Activated CD8-positive, alpha-beta T cell treated with anti-CD3 and anti-CD28 coated beads for 36 hours (primary cell): Measurements from ENCODE around the gene NOM1. TPM values are rescaled to one million over a fixed set of nuclear protein-coding genes. Genes with fewer than 3 reads are reported as not detected.
A peak's percentile ranks its signal among the peaks of the same experiment; 100 is the strongest.
"Not testable (repeated sequence)": the region's sequence is repeated elsewhere in the genome, so short reads cannot be mapped to it uniquely, and the experiment has no call there.

ENCODE experiments used
- ATAC-seq: fragments of 200-7000 bp; cut with Tn5 transposase; one replicate; pipeline ENCODE4 v1.10.0; 2021; ENCODE audit warnings: mild to moderate bottlenecking, moderate library complexity
- CTCF ChIA-PET: fragments of 350-600 bp; sonication (Branson Sonifier 250); formaldehyde crosslinking; loops from one replicate; lab custom pipeline; 2021; ENCODE audit warnings: antibody characterized with exemption; lab: Charles Lee
- POLR2A ChIA-PET: fragments of 350-600 bp; sonication (Branson Sonifier 250); formaldehyde crosslinking; loops from one replicate; lab custom pipeline; 2021; ENCODE audit warnings: antibody characterized with exemption; lab: Charles Lee
- DNase-seq: peaks from one replicate; pipeline ENCODE4 v3.0.0-alpha.2; 2020
- H3K27ac Mint-ChIP-seq: one replicate; pipeline ENCODE4 v1.8.0; 2021; ENCODE audit warnings: mild to moderate bottlenecking, mixed read lengths
- H3K27me3 Mint-ChIP-seq: one replicate; pipeline ENCODE4 v1.8.0; 2021; ENCODE audit warnings: mixed read lengths
- H3K36me3 Mint-ChIP-seq: one replicate; pipeline ENCODE4 v1.8.0; 2021; ENCODE audit warnings: low read depth, mixed read lengths
- H3K4me1 Mint-ChIP-seq: one replicate; pipeline ENCODE4 v1.8.0; 2021; ENCODE audit warnings: low read depth, mixed read lengths
- H3K4me3 Mint-ChIP-seq: one replicate; pipeline ENCODE4 v1.8.0; 2021; ENCODE audit warnings: mild to moderate bottlenecking, moderate library complexity, mixed read lengths
- H3K9me3 Mint-ChIP-seq: one replicate; pipeline ENCODE4 v1.8.0; 2021; ENCODE audit warnings: mixed read lengths
- intact Hi-C: fragments of 100-400 bp; cut with micrococcal nuclease; formaldehyde crosslinking; loops from one replicate; pipeline ENCODE4 v1.10.0; 2022
- total RNA-seq, 2 experiments: library from RNA; stranded (reverse); gene quantifications; one replicate each; pipeline ENCODE4 v1.2.3, GENCODE V29; 2021
- TF ChIP-seq, protein P1 (sequence below): fragments of 200-600 bp; IDR thresholded peaks from one replicate; pipeline ENCODE4 v1.8.0; 2022; ENCODE audit warnings: antibody characterized with exemption, mild to moderate bottlenecking

NOM1 gene
- total RNA-seq, 2 experiments from 2014 or later = 32.4 to 34.0 TPM

DNA sequence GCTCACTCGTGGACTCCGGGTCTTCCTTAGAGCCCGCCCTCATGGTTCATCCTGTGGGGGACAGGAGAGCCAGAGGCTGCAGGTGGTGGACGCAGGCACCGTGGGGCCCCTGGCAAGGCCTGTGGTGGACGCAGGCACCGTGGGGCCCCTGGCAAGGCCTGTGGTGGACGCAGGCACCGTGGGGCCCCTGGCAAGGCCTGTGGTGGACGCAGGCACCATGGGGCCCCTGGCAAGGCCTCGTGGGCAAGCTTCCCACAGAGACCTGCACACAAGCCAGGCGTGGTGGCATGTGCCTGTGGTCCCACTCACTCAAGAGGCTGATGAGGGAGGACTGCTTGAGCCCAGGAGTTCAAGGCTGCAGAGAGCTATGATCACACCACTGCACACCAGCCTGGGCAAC lies 23.7 kb upstream of the NOM1 start:
- H3K36me3 Mint-ChIP-seq, H3K27ac Mint-ChIP-seq, ATAC-seq, H3K9me3 Mint-ChIP-seq, intact Hi-C loops, H3K4me3 Mint-ChIP-seq, DNase-seq: not testable (repeated sequence)
- Mint-ChIP-seq H3K27me3 (peaks cover 32% of the 10 kb centered on the region), H3K4me1 (peaks cover 35% of the 10 kb centered on the region)
- POLR2A ChIA-PET = interaction anchor here (1.1 to 2.3 kb wide), 2 partner anchors 24 to 32 kb away, joined by 4 to 10 read pairs; partner anchors contain the start of genes LMBR1 and NOM1
- CTCF ChIA-PET = interaction anchor here (1.2 kb wide), 1 partner anchor 24 kb away, joined by 3 read pairs; the partner anchor contains the start of gene NOM1

DNA sequence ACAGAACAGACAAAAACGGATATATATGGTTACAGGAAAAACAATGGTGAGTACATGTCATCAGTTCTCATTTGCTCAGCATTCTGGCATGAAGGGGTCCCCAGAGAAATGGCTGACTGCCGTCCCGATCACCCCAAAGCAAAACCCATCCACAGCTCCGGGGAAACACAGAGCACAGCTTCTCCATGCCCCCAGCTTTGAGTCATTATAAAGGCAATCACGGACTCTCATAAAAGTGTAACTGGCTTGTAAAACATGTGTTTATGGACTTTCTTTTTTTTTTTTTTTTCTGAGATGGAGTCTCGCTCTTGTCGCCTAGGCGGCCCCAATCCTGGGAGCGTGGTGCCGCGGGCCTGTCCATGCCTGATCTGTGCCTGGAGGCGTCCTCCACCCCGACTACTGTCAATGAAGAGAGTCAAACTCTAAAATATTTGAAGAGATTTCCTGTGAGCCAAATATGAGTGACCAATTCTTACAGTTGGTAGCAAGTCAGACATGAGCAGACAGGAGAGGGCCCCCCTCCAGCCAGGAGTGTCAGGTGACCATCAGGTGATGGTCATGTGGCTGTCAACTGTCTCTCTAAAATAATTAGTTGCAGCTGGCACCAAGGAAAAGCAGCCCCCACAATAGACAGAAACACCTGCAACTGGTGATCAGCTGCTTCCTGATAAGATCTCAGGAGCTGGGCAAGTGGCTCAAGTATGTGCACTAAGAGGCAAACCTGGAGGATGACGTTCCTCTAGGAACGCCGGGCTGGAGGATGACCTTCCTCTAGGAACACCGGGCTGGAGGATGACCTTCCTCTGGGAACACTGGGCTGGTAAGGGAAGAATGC lies 21.7 kb upstream of the NOM1 start:
- Mint-ChIP-seq H3K4me3 (no peak overlapping the region), H3K27me3 (peaks cover 29% of the 10 kb centered on the region), H3K36me3 (no peaks in the 10 kb centered on the region), H3K4me1 (peaks cover 25% of the 10 kb centered on the region), H3K9me3 (no peaks in the 10 kb centered on the region), H3K27ac (no peak overlapping the region)
- no peak for DNase-seq
- intact Hi-C loops = no loop called here
- ChIA-PET CTCF (interaction anchor here (0.6 kb wide), 1 partner anchor 322 kb away, joined by 3 read pairs; no protein-coding TSS in a partner anchor), POLR2A (no interaction called here)
- TF ChIP-seq, protein P1, sequence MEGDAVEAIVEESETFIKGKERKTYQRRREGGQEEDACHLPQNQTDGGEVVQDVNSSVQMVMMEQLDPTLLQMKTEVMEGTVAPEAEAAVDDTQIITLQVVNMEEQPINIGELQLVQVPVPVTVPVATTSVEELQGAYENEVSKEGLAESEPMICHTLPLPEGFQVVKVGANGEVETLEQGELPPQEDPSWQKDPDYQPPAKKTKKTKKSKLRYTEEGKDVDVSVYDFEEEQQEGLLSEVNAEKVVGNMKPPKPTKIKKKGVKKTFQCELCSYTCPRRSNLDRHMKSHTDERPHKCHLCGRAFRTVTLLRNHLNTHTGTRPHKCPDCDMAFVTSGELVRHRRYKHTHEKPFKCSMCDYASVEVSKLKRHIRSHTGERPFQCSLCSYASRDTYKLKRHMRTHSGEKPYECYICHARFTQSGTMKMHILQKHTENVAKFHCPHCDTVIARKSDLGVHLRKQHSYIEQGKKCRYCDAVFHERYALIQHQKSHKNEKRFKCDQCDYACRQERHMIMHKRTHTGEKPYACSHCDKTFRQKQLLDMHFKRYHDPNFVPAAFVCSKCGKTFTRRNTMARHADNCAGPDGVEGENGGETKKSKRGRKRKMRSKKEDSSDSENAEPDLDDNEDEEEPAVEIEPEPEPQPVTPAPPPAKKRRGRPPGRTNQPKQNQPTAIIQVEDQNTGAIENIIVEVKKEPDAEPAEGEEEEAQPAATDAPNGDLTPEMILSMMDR = no peak
- no peak for ATAC-seq

DNA sequence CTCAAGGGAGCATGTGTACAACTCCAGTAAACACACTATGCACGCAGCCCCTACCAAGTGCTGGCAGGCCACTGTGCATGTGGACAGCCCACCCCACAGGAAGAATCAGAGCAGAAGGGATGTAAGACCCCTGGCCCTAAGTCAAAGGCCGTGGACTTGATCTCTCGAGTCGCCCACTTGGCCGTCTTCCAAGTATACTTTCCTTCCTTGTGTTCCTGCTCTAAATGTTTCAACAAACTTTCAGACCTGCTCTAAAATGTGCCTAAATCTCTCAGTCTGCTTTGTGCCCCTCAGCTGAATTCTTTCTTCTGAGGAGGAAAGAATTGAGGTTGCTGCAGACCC lies 21.1 kb upstream of the NOM1 start:
- Mint-ChIP-seq H3K4me3 (no peak overlapping the region), H3K4me1 (peaks cover 20% of the 10 kb centered on the region), H3K27me3 (peaks cover 26% of the 10 kb centered on the region), H3K27ac (no peak overlapping the region), H3K36me3 (no peaks in the 10 kb centered on the region), H3K9me3 (no peaks in the 10 kb centered on the region)
- ATAC-seq (no peak), DNase-seq (no peak)
- intact Hi-C loops = no loop called here
- TF ChIP-seq, protein P1 = no peak
- ChIA-PET POLR2A (no interaction called here), CTCF (no interaction called here)

GRCh38 chr7:156929789-156930539 lies 19.5 kb upstream of the NOM1 start:
- intact Hi-C loops = no loop called here
- Mint-ChIP-seq H3K36me3 (no peaks in the 10 kb centered on the region), H3K27me3 (peaks cover 21% of the 10 kb centered on the region), H3K4me3 (no peak overlapping the region), H3K4me1 (peaks cover 11% of the 10 kb centered on the region), H3K9me3 (no peaks in the 10 kb centered on the region), H3K27ac (no peak overlapping the region)
- ATAC-seq (peak; percentile 65), DNase-seq (peak; percentile 30)
- POLR2A ChIA-PET = interaction anchor here (0.7 kb wide), 1 partner anchor 293 kb away, joined by 3 read pairs; no protein-coding TSS in a partner anchor
- TF ChIP-seq, protein P1 = no peak
- CTCF ChIA-PET = interaction anchor here (1.5 to 4.1 kb wide), 2 partner anchors 14 to 19 kb away, joined by 5 to 15 read pairs; partner anchors contain the start of gene NOM1

DNA sequence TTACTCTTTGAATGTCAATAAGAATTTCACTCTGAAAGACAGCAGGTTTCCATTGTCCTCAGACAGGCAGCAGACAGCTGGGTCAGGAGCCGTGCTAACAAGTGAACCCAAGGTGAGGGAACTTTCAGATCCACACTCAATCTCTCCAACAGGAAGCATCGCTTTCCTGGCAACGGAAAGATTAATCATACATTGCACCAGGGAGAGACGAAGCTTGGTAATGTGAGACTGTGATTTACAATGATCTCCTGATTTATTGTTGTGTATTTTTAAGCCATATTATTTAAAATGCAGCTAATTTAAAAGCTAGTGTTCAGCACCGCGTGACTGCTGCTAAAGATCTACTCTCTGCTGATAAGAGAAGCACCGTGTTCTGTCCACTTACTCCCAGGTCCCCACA lies 17.5 kb upstream of the NOM1 start:
- ChIA-PET POLR2A (interaction anchor here (2.4 kb wide), 1 partner anchor 18 kb away, joined by 6 read pairs; the partner anchor contains the start of gene NOM1), CTCF (interaction anchor here (4.1 kb wide), 1 partner anchor 17 kb away, joined by 15 read pairs; the partner anchor contains the start of gene NOM1)
- DNase-seq (no peak), ATAC-seq (no peak)
- Mint-ChIP-seq H3K36me3 (no peaks in the 10 kb centered on the region), H3K4me3 (no peak overlapping the region), H3K27me3 (peaks cover 20% of the 10 kb centered on the region), H3K4me1 (peaks cover 11% of the 10 kb centered on the region), H3K9me3 (no peaks in the 10 kb centered on the region), H3K27ac (no peak overlapping the region)
- TF ChIP-seq, protein P1 = no peak
- intact Hi-C loops = no loop called here
